EL (cell line): ENCODE measurements around the gene SLC4A9.
"Not testable (repeated sequence)": the region's sequence is repeated elsewhere in the genome, so short reads cannot be mapped to it uniquely, and the experiment has no call there.

ENCODE experiments used
- DNase-seq: peaks from one replicate; pipeline ENCODE4 v3.0.0-alpha.2; 2016

Gene SLC4A9

DNA sequence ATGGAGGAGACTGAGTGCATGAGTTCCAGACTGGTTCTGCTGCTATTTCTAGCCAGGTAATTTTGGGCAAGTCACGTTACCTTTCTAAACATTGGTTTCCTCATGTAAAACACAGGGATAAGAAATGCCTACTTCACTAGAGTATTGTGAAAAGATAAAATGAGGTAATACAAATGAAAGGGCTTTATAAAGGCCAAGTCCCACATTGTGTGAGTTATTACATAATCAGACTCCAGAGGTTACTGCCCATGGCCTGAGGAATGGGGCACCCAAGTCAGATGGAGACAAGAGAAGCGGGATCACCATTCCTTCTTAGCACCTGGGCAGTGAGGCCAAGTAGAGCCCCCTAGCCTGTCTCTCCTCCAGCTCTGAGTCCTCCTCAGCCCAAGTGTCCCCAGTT is 21.1 kb upstream of the SLC4A9 start:
- no peak for DNase-seq

DNA sequence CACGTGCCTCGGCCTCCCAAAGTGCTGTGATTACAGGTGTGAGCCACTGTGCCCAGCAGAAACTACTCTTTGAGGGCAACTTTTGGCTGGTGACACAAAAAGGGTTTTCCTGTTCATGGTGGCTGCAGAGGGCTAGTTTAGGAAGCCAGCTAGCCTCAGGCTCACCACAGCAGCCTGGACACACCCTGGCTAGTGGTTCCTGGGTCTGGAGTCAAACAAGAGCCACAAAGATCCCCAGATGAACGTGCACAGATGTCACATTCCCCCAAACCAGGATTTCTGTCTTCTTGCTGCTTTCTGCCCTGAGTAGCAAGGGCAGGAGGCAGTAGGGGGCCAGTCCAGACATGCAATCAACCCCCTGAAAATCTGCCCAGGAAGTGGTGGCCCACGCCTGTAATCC is 20.4 kb upstream of the SLC4A9 start:
- no peak for DNase-seq

DNA sequence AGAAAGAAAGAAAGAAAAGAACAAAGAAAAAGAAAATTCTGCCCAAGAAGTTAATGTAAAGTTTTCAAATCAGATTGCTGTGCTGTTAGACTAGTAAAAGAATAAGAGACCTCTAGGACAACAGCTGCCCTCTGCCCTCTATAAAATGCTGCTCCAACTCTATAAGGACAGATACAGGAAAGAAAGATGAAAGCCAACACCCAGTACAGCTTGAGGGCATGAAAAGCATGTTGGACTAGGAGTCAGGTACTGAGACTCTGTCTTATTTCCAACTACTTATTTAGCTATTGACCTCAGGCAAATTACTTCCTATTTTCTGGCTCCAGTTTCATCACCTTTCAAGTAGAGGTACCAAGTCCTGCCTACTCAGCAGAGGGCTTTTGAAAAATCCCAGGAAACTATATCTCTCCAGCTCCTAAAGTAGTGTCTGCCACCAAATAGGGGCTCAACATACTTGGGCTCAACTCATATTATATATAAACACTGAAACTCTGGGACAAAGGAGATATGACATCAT is 19.3 kb upstream of the SLC4A9 start:
- no peak for DNase-seq

DNA sequence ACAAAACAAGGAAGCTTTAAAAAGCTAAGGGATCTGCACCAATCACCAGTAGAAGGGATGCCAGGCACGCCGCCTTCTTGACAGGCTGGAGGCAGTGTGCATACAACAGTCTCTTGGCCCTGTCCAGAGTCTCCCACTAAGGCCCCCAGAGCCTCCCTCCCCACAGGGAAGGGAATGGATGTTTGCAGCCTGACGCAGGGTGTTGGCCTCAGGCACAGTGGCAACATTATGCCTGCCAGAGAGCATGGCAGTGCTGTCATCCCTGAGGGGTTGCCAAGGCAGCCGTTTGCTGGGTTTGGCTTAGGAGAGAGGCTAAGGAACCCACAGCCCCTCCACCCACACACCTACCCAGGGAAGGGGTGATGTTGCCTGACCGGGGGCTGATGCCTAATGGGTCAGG is 18.4 kb upstream of the SLC4A9 start:
- DNase-seq = peak; percentile 56

GRCh38 chr5:140342287-140342686 is 17.7 kb upstream of the SLC4A9 start:
- no peak for DNase-seq

GRCh38 chr5:140342896-140343295 is 17.1 kb upstream of the SLC4A9 start:
- no peak for DNase-seq

- not testable (repeated sequence) for DNase-seq
Measured at GRCh38 chr5:140343849-140344248, 16.1 kb upstream of the SLC4A9 start.

- DNase-seq = peak; percentile 73
Measured at GRCh38 chr5:140344683-140345423, 15.1 kb upstream of the SLC4A9 start.

GRCh38 chr5:140345919-140346347 is 14.1 kb upstream of the SLC4A9 start:
- peak; percentile 71 for DNase-seq

- DNase-seq = peak; percentile 84
Measured at GRCh38 chr5:140346348-140347221, 13.4 kb upstream of the SLC4A9 start, which contains the start of gene HBEGF. HBEGF (minus strand) TSS chr5:140346603; CDS start chr5:140346328, 275 bp downstream.

DNA sequence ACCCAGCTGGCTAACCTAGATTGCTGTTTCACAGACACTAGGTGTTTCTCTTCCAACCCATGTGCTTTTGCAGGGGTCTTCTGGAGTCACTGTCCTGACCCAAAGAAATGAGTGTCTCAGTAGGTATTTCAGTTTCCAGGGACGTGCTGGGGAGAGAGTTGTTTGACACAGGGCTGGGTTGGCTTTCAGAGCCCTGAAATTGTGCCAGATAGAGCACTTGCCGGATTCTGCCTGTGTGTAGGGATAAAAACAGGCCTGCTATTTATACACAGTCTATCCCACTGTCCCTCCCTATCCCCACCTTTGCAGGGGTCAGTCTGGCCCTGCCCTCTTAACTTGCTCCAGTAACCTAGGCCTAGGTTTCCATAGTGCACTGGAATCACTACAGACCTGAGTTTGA is 12.6 kb upstream of the SLC4A9 start:
- DNase-seq = no peak

DNA sequence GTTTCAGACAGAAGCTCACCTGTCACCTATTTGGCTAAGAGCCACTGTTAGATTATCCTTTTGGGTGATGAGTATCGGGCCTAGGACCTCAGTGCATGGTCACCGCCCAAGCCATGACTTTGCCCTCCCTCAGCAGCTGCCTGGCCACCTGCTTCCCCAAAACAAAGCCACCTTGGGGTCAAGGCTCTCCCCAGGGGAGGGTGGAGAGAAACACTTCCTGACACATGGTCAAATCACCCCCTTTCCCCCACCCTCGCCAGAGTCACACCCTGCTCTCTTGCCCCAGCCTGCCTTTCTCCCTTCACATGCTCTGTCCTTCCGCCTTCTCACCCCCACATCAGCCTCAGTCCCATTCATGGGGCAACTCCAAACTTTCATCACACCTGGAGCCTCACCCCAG is 11.9 kb upstream of the SLC4A9 start:
- no peak for DNase-seq

DNA sequence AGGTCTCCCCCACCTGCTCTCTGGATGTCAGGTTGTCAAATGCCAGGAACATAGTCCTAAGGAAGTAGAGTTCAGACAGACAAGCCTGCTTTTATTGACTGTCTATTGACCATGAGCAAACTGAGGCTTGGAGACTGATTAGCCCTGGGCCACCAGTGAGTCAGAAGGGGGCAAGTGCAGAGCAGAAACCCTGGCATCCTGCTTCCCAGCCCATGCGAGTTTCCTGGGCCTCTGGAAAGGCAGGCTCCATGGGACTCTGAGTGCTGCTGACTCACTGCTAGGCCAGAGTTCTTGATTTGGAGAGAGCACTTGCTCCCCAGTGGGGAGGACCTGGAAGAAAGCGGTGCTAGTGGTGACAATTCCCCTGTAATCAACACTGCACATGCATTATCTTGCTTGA is 10.8 kb upstream of the SLC4A9 start:
- peak; percentile 68 for DNase-seq

- peak; percentile 77 for DNase-seq
Measured at GRCh38 chr5:140351609-140352334, 8.2 kb upstream of the SLC4A9 start.

GRCh38 chr5:140355546-140355945 is 4.4 kb upstream of the SLC4A9 start:
- no peak for DNase-seq

DNA sequence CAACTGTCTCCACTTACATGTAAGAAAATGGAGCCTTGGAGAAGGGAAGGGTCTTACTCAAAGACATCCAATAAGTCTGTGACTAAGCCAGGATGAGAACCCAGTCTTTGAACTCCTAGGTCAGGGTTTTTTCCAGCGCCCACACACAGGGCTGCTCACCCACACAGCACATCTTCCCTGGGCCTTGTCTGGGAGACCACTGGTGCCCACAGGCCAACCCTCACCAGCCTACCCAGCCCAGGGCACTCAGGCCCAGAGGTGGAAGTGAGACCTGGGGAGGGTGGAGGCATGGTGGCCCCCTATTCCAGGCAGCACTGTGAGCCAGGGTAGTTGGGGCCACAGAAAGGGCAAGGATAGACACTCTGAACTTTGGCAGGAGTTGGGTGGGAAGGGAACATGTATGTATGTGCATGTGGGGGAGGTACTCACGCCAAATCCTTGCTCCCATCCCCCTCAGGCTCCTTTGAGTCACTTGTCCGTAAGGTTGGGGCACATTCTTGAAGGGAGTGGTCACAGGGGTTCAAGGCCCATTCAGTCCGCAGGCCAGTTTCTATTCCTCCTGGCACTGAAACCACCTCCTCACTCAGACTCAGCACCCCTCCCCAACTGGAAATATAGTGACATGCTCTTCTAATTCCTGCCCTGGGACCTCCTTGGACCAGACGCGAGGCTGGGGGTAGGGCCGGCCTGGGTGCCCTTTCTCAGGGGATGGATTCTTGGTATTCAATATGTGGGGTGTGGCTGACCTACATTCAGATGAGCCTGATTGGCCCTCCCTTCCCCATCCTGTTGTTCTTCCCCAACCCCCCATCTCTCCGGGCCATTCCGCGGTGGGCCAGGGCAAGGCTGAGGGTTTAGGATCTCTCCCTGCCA is 2.9 kb upstream of the SLC4A9 start:
- no peak for DNase-seq

DNA sequence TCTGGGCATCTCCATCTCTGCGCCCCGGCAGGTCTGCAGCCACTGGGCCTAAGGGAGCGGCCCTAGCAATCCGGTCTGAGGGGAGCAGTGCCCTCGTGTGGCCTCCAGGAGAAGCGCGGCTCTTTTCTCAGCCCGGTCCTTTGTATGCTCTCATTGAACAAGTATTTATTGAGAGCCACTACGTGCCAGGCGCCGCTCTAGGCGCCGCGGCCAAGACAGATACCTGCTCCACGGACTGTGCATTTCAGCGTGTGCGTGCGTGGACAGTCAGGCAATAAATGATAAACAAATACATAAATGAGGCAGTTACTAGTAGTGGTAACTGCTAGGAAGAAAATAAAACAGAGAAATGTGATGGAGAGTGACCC is 2.3 kb upstream of the SLC4A9 start:
- peak; percentile 89 for DNase-seq

DNA sequence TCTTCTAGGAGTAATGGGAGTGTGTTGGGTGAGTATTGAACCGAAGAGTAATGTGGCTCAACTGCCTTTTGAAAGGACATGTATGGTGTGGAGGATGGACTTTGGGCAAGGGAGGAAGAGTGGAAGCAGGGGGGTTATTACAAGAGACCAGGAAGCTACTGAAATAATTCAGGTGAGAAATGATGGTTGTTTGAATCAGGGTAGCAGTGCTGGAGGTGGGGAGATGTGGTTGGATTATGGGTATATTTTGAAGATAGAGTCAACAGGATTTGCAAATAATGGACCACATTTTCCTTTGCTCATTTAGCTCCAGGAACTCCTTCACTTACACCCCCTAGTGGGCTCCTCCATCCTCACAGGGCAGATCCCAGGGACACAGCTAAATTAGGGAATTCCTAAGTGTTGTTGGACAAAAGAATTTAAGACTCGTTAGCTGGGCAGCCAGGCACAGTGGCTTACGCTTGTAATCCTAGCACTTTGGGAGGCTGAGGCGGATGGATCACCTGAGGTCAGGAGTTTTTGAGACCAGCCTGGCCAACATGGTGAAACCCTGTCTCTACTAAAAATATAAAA is 1.2 kb upstream of the SLC4A9 start:
- DNase-seq = peak; percentile 65

- DNase-seq = no peak
Measured at GRCh38 chr5:140360681-140361479, 886 bp downstream of the SLC4A9 start.

DNA sequence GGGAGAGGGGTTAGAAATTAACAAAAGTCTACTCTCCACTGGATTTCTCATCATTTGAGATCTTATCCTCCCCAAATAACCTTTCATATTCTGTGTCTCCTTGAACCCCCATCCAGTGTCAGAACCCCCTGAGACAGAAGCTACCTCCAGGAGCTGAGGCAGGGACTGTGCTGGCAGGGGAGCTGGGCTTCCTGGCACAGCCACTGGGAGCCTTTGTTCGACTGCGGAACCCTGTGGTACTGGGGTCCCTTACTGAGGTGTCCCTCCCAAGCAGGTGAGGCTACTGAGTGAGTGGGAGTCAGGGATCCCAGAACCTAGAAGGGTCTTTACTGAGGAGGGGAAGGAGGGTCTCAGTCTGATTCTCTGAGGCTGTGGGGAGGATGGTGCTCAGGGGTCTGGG is 1.9 kb downstream of the SLC4A9 start:
- no peak for DNase-seq

- DNase-seq = no peak
Measured at GRCh38 chr5:140362311-140362710, 2.3 kb downstream of the SLC4A9 start.
